Osteocyte (in vitro differentiated cells): Measurements from ENCODE around the gene ULK3. TPM values are rescaled to one million over a fixed set of nuclear protein-coding genes. Genes with fewer than 3 reads are reported as not detected.

Source experiments
- DNase-seq: peaks from one replicate; pipeline ENCODE4 v3.0.0; 2021; ENCODE audit warnings: mixed read lengths; ENCODE audit not compliant: unreplicated experiment; ENCODE audit errors: extremely low spot score
- H3K27ac Mint-ChIP-seq: one replicate; pipeline ENCODE4 v1.8.0; 2021; ENCODE audit warnings: mild to moderate bottlenecking, mixed read lengths; ENCODE audit not compliant: unreplicated experiment
- H3K27me3 Mint-ChIP-seq: one replicate; pipeline ENCODE4 v1.8.0; 2021; ENCODE audit warnings: mixed read lengths; ENCODE audit not compliant: unreplicated experiment
- H3K36me3 Mint-ChIP-seq: one replicate; pipeline ENCODE4 v1.8.0; 2021; ENCODE audit warnings: mixed read lengths; ENCODE audit not compliant: unreplicated experiment
- H3K4me1 Mint-ChIP-seq: one replicate; pipeline ENCODE4 v1.8.0; 2021; ENCODE audit warnings: mixed read lengths; ENCODE audit not compliant: unreplicated experiment
- H3K4me3 Mint-ChIP-seq: one replicate; pipeline ENCODE4 v1.8.0; 2021; ENCODE audit warnings: mild to moderate bottlenecking, moderate library complexity, mixed read lengths; ENCODE audit not compliant: unreplicated experiment
- H3K9me3 Mint-ChIP-seq: one replicate; pipeline ENCODE4 v1.8.0; 2021; ENCODE audit warnings: mixed read lengths; ENCODE audit not compliant: unreplicated experiment
- total RNA-seq: library from RNA; stranded (reverse); gene quantifications from 2 replicates; pipeline ENCODE4 v1.2.1, GENCODE V29; 2021
- TF ChIP-seq, protein P1 (sequence below): fragments of 200-600 bp; sonication (generic); IDR thresholded peaks from 2 replicates; pipeline ENCODE4 v1.5.0; 2021; ENCODE audit warnings: antibody characterized with exemption, mild to moderate bottlenecking, moderate library complexity

ULK3 gene
- total RNA-seq, 1 donor from 2014 or later, result 32.4 TPM

DNA sequence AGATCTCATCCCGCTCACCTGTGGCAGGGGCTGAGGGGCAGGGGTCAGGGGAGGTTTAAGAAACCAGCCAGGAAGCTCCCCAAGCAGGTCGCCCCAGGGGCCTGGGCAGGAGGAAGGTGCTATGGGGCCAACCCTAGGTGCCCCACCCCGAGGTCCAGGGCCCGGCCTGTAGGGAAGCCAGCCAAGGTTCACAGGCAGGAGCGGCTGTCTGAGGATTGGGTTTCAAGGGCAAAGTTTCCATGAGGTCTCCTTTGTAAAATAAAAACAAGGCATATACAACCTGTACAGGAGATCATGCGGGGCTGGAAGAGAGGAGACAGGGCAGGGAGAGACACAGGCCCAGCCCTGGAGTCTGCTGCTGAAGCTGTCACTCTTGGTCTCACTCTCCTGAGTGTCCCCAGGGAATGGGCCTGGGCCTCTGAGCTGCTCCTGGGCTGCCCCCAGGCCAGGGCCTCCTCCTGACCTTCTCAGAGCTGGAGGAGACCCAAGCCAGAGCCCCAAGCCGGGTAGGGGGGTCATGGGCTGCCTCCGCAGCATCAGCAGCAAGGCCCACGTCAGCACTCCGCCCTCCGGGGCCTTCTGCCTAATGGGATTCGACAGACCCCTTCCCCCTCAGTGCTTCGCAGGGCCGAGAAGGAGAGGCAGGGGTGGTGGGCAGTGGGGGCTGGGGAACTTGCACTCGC lies 11.0 kb downstream of the ULK3 start:
- Mint-ChIP-seq H3K36me3 (no peaks in the 10 kb centered on the region), H3K9me3 (no peaks in the 10 kb centered on the region), H3K27me3 (peaks cover 2% of the 10 kb centered on the region), H3K4me1 (no peaks in the 10 kb centered on the region), H3K27ac (no peak overlapping the region), H3K4me3 (no peak overlapping the region)
- DNase-seq, result no peak
- TF ChIP-seq, protein P1, sequence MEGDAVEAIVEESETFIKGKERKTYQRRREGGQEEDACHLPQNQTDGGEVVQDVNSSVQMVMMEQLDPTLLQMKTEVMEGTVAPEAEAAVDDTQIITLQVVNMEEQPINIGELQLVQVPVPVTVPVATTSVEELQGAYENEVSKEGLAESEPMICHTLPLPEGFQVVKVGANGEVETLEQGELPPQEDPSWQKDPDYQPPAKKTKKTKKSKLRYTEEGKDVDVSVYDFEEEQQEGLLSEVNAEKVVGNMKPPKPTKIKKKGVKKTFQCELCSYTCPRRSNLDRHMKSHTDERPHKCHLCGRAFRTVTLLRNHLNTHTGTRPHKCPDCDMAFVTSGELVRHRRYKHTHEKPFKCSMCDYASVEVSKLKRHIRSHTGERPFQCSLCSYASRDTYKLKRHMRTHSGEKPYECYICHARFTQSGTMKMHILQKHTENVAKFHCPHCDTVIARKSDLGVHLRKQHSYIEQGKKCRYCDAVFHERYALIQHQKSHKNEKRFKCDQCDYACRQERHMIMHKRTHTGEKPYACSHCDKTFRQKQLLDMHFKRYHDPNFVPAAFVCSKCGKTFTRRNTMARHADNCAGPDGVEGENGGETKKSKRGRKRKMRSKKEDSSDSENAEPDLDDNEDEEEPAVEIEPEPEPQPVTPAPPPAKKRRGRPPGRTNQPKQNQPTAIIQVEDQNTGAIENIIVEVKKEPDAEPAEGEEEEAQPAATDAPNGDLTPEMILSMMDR, result no peak

DNA sequence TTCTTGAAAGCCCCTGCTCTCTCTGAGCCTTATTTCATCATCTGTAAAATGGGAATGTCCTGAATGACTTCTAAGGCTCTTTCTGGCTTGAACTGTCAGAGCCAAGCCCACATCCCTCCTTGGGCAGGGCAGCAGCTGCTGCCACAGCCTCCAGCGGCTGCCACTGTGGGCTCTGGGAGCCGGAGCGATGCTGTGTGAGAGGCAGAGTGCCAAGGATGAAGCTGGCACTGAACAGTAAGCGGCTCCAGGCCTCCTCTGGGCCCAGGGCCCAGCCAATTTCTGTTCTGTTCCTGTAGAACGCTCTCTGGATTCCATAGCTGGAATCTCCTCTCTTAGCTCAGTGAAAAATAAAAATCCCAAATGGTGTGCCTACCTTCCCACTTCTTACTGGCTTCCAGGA lies 12.1 kb downstream of the ULK3 start:
- H3K36me3 Mint-ChIP-seq, result no peaks in the 10 kb centered on the region
- H3K27ac Mint-ChIP-seq, result no peak overlapping the region
- H3K27me3 Mint-ChIP-seq, result peaks cover 4% of the 10 kb centered on the region
- H3K4me3 Mint-ChIP-seq, result no peak overlapping the region
- no peaks in the 10 kb centered on the region for H3K4me1 Mint-ChIP-seq
- no peaks in the 10 kb centered on the region for H3K9me3 Mint-ChIP-seq
- no peak for DNase-seq
- TF ChIP-seq, protein P1, result no peak

DNA sequence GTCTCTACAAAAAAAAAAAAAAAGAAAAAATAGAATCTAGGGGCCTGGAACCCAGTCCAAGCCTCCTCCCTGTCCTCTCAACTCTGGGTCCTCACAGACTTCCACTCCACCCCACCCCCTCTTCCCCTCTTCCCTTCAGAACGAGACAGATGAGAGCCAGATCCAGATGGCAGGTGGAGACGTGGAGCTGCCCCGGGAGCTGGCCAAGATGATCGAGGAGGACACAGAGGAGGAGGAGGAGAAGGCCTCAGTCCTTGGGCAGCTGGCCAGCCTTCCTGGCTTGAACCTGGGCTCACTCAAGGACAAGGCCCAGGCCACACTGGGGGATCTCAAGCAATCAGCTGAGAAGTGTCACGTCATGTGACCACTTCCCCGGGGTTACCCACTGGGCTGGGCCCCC lies 13.0 kb downstream of the ULK3 start:
- H3K36me3 Mint-ChIP-seq, result no peaks in the 10 kb centered on the region
- H3K27me3 Mint-ChIP-seq, result peaks cover 6% of the 10 kb centered on the region
- no peak overlapping the region for H3K4me3 Mint-ChIP-seq
- no peaks in the 10 kb centered on the region for H3K9me3 Mint-ChIP-seq
- H3K27ac Mint-ChIP-seq, result no peak overlapping the region
- TF ChIP-seq, protein P1, result no peak
- DNase-seq, result no peak
- no peaks in the 10 kb centered on the region for H3K4me1 Mint-ChIP-seq

DNA sequence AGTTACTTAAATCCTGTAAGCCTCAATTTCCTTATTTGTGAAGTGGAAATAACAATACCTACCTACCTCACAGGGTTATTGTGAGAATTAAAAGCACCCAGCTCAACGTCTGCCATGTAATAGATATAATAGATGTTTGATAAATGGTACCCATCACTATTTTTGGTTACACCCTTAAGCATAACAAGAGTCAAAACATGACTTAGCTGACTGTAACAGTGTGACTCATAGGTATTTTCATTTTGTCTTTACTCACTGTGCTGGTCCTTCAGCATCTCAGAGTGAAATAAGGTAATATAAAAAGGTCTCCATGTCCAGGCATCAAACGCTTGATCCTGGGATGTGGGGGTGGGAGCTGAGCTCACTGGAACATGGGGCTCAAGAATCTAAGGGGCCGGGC lies 13.5 kb downstream of the ULK3 start:
- Mint-ChIP-seq H3K9me3 (no peaks in the 10 kb centered on the region), H3K27me3 (peaks cover 11% of the 10 kb centered on the region), H3K36me3 (no peaks in the 10 kb centered on the region), H3K27ac (no peak overlapping the region), H3K4me3 (no peak overlapping the region), H3K4me1 (no peaks in the 10 kb centered on the region)
- TF ChIP-seq, protein P1, result no peak
- DNase-seq, result no peak

DNA sequence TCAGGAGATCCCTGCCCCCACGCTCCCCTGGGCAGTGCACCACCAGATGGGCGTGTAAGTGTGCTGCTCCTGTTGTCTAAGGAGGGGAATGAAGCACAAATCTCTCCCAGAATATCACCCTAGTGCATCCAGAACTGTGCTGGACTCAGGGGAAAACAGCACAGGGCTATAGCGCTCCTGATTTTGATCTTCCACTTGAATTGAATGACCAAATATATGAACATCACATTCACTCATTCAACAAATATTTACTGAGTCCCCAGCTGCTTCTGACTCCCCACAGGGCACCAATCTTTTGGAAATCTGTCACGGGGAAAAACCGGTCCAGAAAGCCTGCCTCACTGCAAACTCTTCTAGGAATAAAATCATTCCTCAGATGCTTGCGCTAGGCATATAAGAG lies 14.1 kb downstream of the ULK3 start:
- peaks cover 17% of the 10 kb centered on the region for H3K27me3 Mint-ChIP-seq
- H3K4me1 Mint-ChIP-seq, result no peaks in the 10 kb centered on the region
- TF ChIP-seq, protein P1, result no peak

More for the DNA sequence above, 14.1 kb downstream of the ULK3 start:
- Mint-ChIP-seq H3K9me3 (no peaks in the 10 kb centered on the region), H3K4me3 (no peak overlapping the region), H3K27ac (no peak overlapping the region), H3K36me3 (no peaks in the 10 kb centered on the region)
- no peak for DNase-seq
